ENCODE measurements around the gene ZNF133. TPM values are rescaled to one million over a fixed set of nuclear protein-coding genes. Genes with fewer than 3 reads are reported as not detected.
"Not testable (repeated sequence)": the region's sequence is repeated elsewhere in the genome, so short reads cannot be mapped to it uniquely, and the experiment has no call there.

ZNF133 gene
- polyA plus RNA-seq (2013, experiment 1 of 2) = 16.6 TPM
- 12.8 TPM for polyA plus RNA-seq (2013, experiment 2 of 2)

DNA sequence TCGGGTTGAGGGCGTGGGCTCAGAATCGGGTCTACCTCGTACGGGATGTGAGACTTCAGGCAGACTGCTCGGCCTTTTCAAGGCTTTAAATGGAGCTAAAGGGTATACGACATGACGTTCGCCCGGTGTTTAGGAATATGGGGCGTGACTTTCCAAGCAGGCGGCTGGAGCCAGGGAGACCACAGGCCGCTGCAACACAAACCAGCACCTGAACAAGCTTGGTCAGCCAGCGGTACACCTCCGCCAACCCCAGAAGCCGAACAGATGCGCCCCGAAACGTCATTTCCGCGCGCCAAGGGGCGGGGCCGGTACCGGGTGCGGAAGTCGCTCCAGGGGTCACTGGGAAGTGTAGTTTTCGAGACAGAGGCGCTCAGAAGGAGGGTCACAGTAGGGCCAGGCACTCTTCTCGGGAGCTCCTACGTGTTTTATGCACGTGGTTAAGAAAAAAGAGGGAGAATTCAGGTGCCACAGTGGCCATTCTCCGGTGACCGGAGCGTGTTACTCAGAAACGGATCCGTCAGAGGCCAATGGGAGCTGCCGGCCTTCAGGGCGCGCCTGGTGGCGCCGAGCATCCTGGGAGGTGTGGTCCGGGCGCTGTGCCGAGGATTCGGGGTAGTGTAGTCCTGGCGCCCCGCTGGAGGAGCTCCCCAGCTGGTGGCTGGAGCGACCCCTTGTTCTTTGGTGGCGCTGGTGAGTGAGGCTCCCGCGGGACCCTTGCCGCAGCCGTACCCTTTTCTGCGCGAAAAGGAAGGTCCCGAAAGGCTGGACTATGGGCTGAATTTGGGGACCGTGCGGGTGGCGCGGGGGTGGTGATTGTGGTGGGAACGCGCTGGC is at the start of gene ZNF133:
Gene ZNF133 (plus strand): TSS at position 613 of the 834 bp plus-strand sequence. CDS start 17,160 bp downstream, outside the sequence.
- peak within 1 kb of the TSS; percentile 90 for H3K27ac ChIP-seq (ENCODE audit: low read depth, low read length, severe bottlenecking)
- H3K36me3 ChIP-seq (ENCODE audit: control insufficient read depth, insufficient read depth, low read length) = peaks cover 19% of the 10 kb centered on the region
- peaks cover 10% of the 10 kb centered on the region for H3K9me3 ChIP-seq (ENCODE audit: control insufficient read depth, low read length)
- H3K4me3 ChIP-seq (ENCODE audit: extremely low read depth, insufficient read depth, low read length, poor library complexity, severe bottlenecking) = peak within 1 kb of the TSS; percentile 95
- H3K4me1 ChIP-seq (ENCODE audit: control insufficient read depth, insufficient read depth, low read length, poor library complexity, severe bottlenecking) = no peaks in the 10 kb centered on the region
- WGBS, 2 experiments (ENCODE audit: insufficient coverage in 2 of 2) = 1% methylated on average over 52 to 59 of the region's 63 CpGs

DNA sequence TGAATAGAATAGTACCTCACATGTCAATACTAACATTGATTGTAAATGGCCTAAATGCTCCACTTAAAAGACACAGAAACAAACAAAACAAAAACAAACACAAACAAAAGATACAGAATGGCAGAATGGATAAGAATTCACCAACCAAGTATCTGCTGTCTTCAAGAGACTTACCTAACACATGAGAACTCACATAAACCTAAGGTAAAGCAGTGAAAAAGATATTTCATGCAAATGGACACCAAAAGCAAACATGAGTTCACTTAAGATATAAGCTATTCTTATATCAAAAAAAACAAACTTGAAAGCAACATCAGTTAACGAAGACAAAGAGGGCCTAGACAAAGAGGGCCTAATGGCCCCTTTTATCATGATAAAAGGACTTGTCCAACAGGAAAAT is 47.3 kb upstream of the ZNF133 start:
- Histone ChIP-seq H3K4me3 (ENCODE audit: extremely low read depth, insufficient read depth, low read length, poor library complexity, severe bottlenecking) (no peak overlapping the region), H3K27ac (ENCODE audit: low read depth, low read length, severe bottlenecking) (no peak overlapping the region), H3K9me3 (ENCODE audit: control insufficient read depth, low read length) (no peaks in the 10 kb centered on the region), H3K4me1 (ENCODE audit: control insufficient read depth, insufficient read depth, low read length, poor library complexity, severe bottlenecking) (no peaks in the 10 kb centered on the region), H3K36me3 (ENCODE audit: control insufficient read depth, insufficient read depth, low read length) (no peaks in the 10 kb centered on the region)
- no CpG with 5 or more reads among the region's 1 CpG for WGBS, 2 experiments (ENCODE audit: insufficient coverage in 2 of 2)

DNA sequence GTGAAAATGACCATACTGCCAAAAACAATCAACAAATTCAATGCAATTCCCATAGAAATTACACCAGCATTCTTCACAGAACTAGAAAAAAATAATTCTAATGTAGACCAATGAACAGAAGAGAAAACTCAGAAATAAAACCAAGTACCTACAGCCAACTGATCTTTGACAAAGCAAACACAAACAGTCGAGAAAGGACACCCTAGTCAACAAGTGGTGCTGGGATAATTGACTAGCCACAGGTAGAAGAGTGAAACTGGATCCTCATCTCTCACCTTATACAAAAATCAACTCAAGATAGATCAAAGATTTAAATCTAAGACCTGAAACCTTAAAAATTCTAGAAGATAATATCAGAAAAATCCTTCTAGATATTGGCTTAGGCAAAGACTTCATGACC is 44.5 kb upstream of the ZNF133 start:
- no peak overlapping the region for H3K27ac ChIP-seq (ENCODE audit: low read depth, low read length, severe bottlenecking)
- no peak overlapping the region for H3K4me3 ChIP-seq (ENCODE audit: extremely low read depth, insufficient read depth, low read length, poor library complexity, severe bottlenecking)
- H3K9me3 ChIP-seq (ENCODE audit: control insufficient read depth, low read length) = no peaks in the 10 kb centered on the region
- H3K4me1 ChIP-seq (ENCODE audit: control insufficient read depth, insufficient read depth, low read length, poor library complexity, severe bottlenecking) = no peaks in the 10 kb centered on the region
- no CpG with 5 or more reads among the region's 1 CpG for WGBS, 2 experiments (ENCODE audit: insufficient coverage in 2 of 2)
- H3K36me3 ChIP-seq (ENCODE audit: control insufficient read depth, insufficient read depth, low read length) = no peaks in the 10 kb centered on the region

DNA sequence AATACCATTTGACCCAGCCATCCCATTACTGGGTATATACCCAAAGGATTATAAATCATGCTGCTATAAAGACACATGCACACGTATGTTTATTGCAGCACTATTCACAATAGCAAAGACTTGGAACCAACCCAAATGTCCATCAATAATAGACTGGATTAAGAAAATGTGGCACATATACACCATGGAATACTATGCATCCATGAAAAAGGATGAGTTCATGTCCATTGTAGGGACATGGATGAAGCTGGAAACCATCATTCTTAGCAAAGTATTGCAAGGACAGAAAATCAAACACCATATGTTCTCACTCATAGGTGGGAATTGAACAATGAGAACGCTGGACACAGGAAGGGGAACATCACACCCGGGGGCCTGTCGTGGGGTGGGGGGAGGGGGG is 39.8 kb upstream of the ZNF133 start:
- not testable (repeated sequence) for H3K27ac ChIP-seq (ENCODE audit: low read depth, low read length, severe bottlenecking); H3K36me3 ChIP-seq (ENCODE audit: control insufficient read depth, insufficient read depth, low read length); H3K9me3 ChIP-seq (ENCODE audit: control insufficient read depth, low read length); H3K4me3 ChIP-seq (ENCODE audit: extremely low read depth, insufficient read depth, low read length, poor library complexity, severe bottlenecking); H3K4me1 ChIP-seq (ENCODE audit: control insufficient read depth, insufficient read depth, low read length, poor library complexity, severe bottlenecking)
- WGBS, 2 experiments (ENCODE audit: insufficient coverage in 2 of 2) = 100% methylated on average over 2 of the region's 4 CpGs; no CpG with 5 or more reads in 1 of the 2 experiments

DNA sequence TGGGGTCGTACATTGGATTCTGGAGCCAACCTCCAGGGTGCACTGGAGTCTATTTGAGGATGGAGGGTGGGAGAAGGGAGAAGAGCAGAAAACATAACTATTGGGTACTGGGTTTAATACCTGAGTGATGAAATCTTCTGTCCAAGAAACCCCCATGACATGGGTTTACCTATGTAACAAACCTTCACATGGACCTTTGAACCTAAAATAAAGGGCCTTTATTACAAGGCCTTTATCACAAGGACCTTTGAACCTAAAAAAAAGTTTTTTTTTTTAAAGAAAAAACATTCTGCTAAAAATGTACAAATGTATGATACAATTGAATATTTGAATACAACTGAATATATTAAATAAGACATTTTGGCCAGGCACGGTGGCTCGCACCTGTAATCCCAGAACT is 38.1 kb upstream of the ZNF133 start:
- Histone ChIP-seq H3K36me3 (ENCODE audit: control insufficient read depth, insufficient read depth, low read length) (no peaks in the 10 kb centered on the region), H3K9me3 (ENCODE audit: control insufficient read depth, low read length) (no peaks in the 10 kb centered on the region), H3K4me1 (ENCODE audit: control insufficient read depth, insufficient read depth, low read length, poor library complexity, severe bottlenecking) (no peaks in the 10 kb centered on the region), H3K27ac (ENCODE audit: low read depth, low read length, severe bottlenecking) (no peak overlapping the region), H3K4me3 (ENCODE audit: extremely low read depth, insufficient read depth, low read length, poor library complexity, severe bottlenecking) (no peak overlapping the region)
- WGBS, 2 experiments (ENCODE audit: insufficient coverage in 2 of 2) = 100% methylated on average over 2 of the region's 3 CpGs; no CpG with 5 or more reads in 1 of the 2 experiments

DNA sequence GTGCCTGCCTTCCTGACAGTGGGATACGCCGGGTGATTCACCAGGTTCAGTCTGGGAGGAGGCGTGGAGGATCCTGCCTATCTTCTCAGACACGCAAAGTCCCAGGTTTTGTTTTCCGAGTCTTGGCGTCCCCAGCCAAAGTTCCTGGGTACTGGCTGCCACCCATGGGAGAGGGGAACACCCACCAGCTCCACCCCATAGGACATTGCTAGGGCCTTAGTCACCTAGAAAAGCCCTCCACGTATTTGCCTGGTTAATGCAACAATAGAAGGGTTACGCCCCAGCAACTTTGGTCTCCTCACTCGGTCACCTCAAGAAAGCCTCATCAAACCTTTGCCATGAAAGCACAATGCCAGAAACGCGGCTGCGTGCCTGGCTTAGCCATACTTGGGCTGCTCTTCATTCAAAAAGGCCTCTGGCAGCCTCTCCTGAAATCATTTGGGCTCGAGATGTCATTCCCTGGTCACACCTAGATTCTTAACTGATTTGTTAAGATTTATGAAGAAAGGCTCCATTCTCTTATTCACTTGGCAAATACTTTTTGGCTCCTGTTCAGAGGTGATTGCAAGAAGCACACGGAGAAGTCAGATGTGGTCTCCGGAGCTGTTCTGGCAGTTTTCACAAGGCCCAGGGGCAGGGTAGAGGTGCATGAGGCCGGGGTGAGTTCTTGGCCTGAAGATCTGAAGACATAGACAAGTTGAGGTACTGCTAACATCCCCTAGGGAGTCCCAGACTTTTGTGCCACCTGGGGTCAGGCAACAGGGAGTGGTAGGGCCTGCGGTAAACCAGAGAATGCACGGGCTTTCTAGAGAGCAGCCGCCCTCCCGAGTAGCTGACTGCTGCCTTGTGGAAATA is 35.5 kb upstream of the ZNF133 start:
- H3K9me3 ChIP-seq (ENCODE audit: control insufficient read depth, low read length) = no peaks in the 10 kb centered on the region
- H3K27ac ChIP-seq (ENCODE audit: low read depth, low read length, severe bottlenecking) = no peak overlapping the region
- H3K4me1 ChIP-seq (ENCODE audit: control insufficient read depth, insufficient read depth, low read length, poor library complexity, severe bottlenecking) = no peaks in the 10 kb centered on the region
- H3K36me3 ChIP-seq (ENCODE audit: control insufficient read depth, insufficient read depth, low read length) = no peaks in the 10 kb centered on the region
- WGBS, 2 experiments (ENCODE audit: insufficient coverage in 2 of 2) = 86 to 93% methylated on average over 17 of the region's 20 CpGs
- H3K4me3 ChIP-seq (ENCODE audit: extremely low read depth, insufficient read depth, low read length, poor library complexity, severe bottlenecking) = no peak overlapping the region

DNA sequence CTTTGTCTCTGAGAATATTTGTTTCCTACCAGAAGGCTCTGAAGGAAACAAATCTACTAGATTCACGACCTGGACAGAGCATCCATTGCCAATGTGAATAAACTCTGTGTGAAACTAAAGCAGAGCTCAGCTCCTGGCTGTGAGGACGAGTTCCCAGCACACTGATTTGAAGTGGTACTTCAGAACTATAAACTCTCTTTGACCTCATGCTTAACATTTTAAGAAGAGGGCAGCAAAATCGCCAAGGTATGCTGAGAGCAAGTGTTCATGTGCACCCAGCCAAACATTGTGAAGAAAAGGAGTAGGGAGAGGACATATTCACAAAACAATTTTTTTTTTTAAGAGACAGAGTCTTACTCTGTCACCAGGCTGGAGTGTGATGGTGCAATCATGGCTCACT is 33.7 kb upstream of the ZNF133 start:
- no peak overlapping the region for H3K27ac ChIP-seq (ENCODE audit: low read depth, low read length, severe bottlenecking)
- no peak overlapping the region for H3K4me3 ChIP-seq (ENCODE audit: extremely low read depth, insufficient read depth, low read length, poor library complexity, severe bottlenecking)
- no peaks in the 10 kb centered on the region for H3K4me1 ChIP-seq (ENCODE audit: control insufficient read depth, insufficient read depth, low read length, poor library complexity, severe bottlenecking)
- WGBS, 2 experiments (ENCODE audit: insufficient coverage in 2 of 2) = 79 to 92% methylated on average over 2 of the region's 3 CpGs
- H3K36me3 ChIP-seq (ENCODE audit: control insufficient read depth, insufficient read depth, low read length) = no peaks in the 10 kb centered on the region
- no peaks in the 10 kb centered on the region for H3K9me3 ChIP-seq (ENCODE audit: control insufficient read depth, low read length)

DNA sequence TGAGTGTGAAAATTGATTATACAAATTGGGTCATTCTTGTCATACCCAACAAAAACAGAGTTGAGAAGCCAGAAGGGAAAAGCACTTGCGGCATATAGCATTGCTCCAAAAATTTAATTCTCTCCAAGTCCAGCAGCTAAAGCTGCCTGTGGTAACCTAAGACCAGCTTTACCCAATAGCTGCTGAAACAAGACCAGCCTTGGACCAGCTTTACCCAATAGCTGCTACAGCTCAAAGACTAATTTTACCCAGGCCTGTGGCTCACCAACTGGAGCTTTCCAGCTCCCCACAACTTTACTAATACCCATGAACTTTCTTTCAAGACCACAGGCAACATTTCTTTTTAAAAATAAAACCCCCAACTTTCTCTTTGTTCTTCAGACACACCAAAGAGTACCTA is 32.8 kb upstream of the ZNF133 start:
- Histone ChIP-seq H3K27ac (ENCODE audit: low read depth, low read length, severe bottlenecking) (no peak overlapping the region), H3K4me1 (ENCODE audit: control insufficient read depth, insufficient read depth, low read length, poor library complexity, severe bottlenecking) (no peaks in the 10 kb centered on the region), H3K4me3 (ENCODE audit: extremely low read depth, insufficient read depth, low read length, poor library complexity, severe bottlenecking) (no peak overlapping the region), H3K36me3 (ENCODE audit: control insufficient read depth, insufficient read depth, low read length) (no peaks in the 10 kb centered on the region), H3K9me3 (ENCODE audit: control insufficient read depth, low read length) (no peaks in the 10 kb centered on the region)
- 100% methylated on average over 1 of the region's 1 CpG for WGBS, 2 experiments (ENCODE audit: insufficient coverage in 2 of 2)

DNA sequence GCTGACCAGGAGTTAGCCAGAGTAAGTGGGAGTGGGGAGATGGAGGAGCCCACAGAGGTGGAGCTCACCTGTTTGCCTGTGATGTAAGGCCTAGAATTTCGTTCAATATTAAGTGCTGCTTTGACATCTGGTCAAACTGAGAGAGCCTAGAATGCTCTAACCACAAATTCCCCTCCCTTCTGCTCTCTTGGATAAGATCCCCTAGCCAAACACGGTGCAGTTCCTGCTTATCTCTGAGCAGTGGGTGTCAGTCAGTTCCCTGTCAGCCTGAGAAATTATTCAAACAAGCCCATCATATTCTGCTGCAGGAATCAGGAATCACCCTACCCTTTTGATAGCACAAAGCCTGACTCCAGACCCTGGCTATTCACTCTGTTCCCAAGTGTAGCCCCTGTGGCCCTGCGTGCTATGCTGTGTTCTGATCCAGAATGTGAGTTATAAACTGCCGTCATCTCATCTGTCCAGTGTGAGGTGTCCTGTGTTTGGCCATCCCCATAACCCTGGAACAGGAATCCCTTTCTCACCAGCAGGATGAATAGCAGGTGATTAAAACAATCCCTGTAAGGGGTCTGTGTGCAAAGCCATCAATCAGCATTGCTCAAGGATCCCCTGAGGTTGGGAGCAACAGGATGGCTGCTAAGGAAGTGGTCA is 31.8 kb upstream of the ZNF133 start:
- H3K4me3 ChIP-seq (ENCODE audit: extremely low read depth, insufficient read depth, low read length, poor library complexity, severe bottlenecking) = no peak overlapping the region
- H3K4me1 ChIP-seq (ENCODE audit: control insufficient read depth, insufficient read depth, low read length, poor library complexity, severe bottlenecking) = no peaks in the 10 kb centered on the region
- WGBS, 2 experiments (ENCODE audit: insufficient coverage in 2 of 2) = 67 to 89% methylated on average over 1 to 3 of the region's 4 CpGs
- no peak overlapping the region for H3K27ac ChIP-seq (ENCODE audit: low read depth, low read length, severe bottlenecking)
- no peaks in the 10 kb centered on the region for H3K9me3 ChIP-seq (ENCODE audit: control insufficient read depth, low read length)
- H3K36me3 ChIP-seq (ENCODE audit: control insufficient read depth, insufficient read depth, low read length) = no peaks in the 10 kb centered on the region

DNA sequence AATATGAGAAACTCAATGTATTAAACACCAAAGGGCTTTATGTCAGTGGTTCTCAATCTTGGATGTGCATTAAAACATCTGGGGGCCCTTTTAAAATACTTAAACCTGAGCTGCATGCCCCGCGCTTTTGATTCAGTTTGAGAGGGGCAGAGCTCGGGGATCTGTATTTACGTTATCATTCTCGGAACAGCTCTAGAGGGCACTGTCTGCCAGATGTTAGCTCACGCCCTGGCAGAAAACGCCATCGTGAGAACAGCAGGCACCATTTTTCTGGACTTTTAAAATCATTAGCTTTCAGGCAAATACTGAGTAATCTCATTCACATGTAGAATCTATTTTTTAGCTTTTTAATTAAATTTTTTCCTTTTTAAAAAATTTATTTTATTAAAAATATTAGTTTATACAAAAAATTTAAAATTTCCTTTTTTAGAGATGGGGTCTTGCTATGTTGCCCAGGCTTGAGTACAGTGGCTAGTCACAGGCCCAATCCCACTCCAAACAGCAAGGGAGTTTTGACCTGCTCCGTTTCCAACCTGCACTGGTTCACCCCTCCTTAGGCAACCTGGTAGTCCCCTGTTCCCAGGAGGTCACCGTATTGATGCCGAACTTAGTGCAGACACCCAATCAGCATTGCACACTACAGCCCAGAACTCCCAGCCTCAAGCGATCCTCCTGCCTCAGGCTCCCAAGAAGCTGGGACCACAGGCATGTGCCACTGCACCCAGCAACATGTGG is 30.0 kb upstream of the ZNF133 start:
- no peaks in the 10 kb centered on the region for H3K4me1 ChIP-seq (ENCODE audit: control insufficient read depth, insufficient read depth, low read length, poor library complexity, severe bottlenecking)

More for the DNA sequence above, 30.0 kb upstream of the ZNF133 start:
- H3K36me3 ChIP-seq (ENCODE audit: control insufficient read depth, insufficient read depth, low read length) = no peaks in the 10 kb centered on the region
- H3K9me3 ChIP-seq (ENCODE audit: control insufficient read depth, low read length) = no peaks in the 10 kb centered on the region
- no peak overlapping the region for H3K4me3 ChIP-seq (ENCODE audit: extremely low read depth, insufficient read depth, low read length, poor library complexity, severe bottlenecking)
- WGBS, 2 experiments (ENCODE audit: insufficient coverage in 2 of 2) = 80 to 82% methylated on average over 10 to 11 of the region's 12 CpGs
- no peak overlapping the region for H3K27ac ChIP-seq (ENCODE audit: low read depth, low read length, severe bottlenecking)

Data from mesodermal cell (in vitro differentiated cells).